Astrocyte of the cerebellum (primary cell): ENCODE results near the gene PHC2.
A peak's percentile ranks its signal among the peaks of the same experiment; 100 is the strongest.

Experiments
- DNase-seq: peaks from one replicate; pipeline ENCODE4 v3.0.0-alpha.2; 2011; ENCODE audit warnings: low read depth
- H3K4me3 ChIP-seq: 2 replicates; pipeline ENCODE4 v1.5.1; 2011; ENCODE audit warnings: mild to moderate bottlenecking, low read depth, low read length, moderate library complexity
- CTCF ChIP-seq: IDR thresholded peaks from 2 replicates; pipeline ENCODE4 v1.5.1; 2012; ENCODE audit warnings: low read length, low read depth, moderate library complexity, mild to moderate bottlenecking; ENCODE audit errors: missing control alignments
- in situ Hi-C: cut with HindIII; loops from 2 replicates; pipeline ENCODE4 v1.10.0; 2017; ENCODE audit warnings: low sequenced_read_pairs

Gene PHC2

DNA sequence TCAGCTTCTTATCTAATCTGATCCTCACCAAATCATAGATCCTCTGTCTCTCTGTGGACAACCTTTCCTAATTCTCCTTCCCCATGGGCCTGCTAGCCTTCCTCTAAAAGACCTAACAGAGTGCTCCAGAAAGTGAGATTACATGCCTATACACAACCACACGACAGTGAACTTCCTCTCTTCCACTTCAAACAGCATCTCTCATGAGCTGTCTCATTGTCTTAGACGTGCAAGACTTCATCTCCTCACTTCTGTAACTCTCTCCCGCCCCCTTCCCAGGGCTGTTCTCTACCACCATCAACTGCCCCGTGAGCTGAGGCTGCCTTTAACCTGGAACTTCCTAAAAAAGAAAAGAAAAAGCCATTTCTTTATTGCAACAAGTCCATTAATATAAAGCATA lies 95.9 kb downstream of the PHC2 start:
- in situ Hi-C loops: no loop called here
- no peak overlapping the region for H3K4me3 ChIP-seq

DNA sequence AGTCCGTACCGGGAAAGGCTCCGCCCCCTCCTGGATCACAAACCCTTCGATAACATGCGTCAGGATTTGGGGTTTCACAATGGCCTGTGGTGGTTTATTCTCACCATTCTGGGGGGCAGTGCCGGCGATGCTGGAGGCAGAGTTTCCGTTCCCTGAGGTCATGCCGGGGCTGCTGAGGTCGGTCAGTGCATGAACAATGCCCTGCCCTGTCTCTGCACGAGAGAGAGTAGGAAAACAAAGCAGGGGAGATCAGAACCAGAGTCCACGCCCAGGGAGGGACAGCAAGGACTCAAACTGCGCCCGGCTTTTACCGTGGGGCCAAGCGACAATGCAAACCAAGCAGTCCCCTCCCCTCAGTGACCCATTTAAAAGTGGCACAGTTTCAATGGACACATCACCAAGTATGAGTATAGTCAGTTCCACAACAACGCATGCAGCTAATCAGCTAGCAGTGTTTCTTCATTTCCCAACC lies 96.8 kb downstream of the PHC2 start:
- in situ Hi-C loops: no loop called here
- no peak for TF ChIP-seq CTCF
- H3K4me3 ChIP-seq: no peak overlapping the region
- DNase-seq: no peak

More for the DNA sequence above, 95.9 kb downstream of the PHC2 start:
- no peak for TF ChIP-seq CTCF
- DNase-seq: no peak

GRCh38 chr1:33332881-33333280 lies 98.0 kb downstream of the PHC2 start:
- DNase-seq: no peak
- in situ Hi-C loops: no loop called here
- no peak overlapping the region for H3K4me3 ChIP-seq
- TF ChIP-seq CTCF: no peak

- no peak overlapping the region for H3K4me3 ChIP-seq
- in situ Hi-C loops: no loop called here
- TF ChIP-seq CTCF: no peak
- DNase-seq: peak; percentile 62
Measured at GRCh38 chr1:33332357-33332789, 98.5 kb downstream of the PHC2 start.

DNA sequence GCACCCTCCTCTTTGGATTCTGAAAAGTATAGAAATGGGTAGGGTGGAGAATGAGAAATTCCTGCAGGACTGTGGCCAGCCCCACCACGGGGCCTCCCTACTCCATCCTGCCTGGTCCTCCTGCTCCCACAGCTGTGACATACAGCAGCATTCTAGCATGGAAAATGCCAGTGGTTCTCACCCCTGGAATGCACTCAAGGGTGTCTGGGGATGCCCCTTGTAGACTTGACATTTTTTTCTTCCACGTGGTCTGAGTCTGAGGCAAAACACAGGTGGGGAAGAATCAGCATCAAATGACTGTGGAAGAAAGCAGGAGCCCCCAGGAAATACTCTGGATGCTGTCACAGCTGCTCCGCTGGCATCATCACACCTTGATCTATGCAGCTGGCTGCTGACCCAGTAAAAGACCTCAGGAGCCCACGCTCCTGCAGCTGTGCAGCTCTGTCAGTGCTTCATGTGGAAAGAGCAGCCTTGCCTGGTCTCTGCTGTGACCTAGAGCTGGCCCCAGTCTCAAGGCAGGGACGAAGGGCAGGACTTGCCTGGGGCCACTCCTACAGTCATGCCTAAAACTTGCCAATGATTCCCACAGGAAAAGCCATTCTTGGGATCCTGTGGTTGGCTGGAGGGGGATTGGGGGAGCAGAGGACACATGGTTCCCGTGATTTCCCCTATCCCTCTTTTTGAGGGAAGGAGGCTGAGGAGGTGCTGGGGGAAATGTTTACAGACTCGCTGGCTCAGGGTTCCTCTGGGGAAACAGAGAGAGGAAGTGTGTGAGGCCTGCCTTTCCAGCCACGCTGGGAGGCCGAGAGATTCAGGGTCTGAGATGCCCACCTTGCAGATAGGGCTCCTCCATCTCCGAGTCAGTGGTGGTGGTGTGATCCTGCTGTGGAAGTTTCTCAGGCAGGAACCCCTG lies 99.2 kb downstream of the PHC2 start:
- TF ChIP-seq CTCF: no peak
- H3K4me3 ChIP-seq: no peak overlapping the region
- no peak for DNase-seq
- in situ Hi-C loops: no loop called here

GRCh38 chr1:33330906-33331305 lies 100.0 kb downstream of the PHC2 start:
- no peak overlapping the region for H3K4me3 ChIP-seq
- in situ Hi-C loops: no loop called here
- no peak for TF ChIP-seq CTCF
- DNase-seq: no peak
